Measurements from ENCODE around the gene LIMS3. TPM values are rescaled to one million over a fixed set of nuclear protein-coding genes. Genes with fewer than 3 reads are reported as not detected.
"Not testable (repeated sequence)": the region's sequence is repeated elsewhere in the genome, so short reads cannot be mapped to it uniquely, and the experiment has no call there.

The LIMS3 gene
- polyA plus RNA-seq (2011; rRNA removed), result 3.3 and 3.7 TPM in 2 replicates
- 4.2 and 7.6 TPM in 2 replicates for polyA minus RNA-seq (2011; rRNA and poly(A)+ RNA removed)

DNA sequence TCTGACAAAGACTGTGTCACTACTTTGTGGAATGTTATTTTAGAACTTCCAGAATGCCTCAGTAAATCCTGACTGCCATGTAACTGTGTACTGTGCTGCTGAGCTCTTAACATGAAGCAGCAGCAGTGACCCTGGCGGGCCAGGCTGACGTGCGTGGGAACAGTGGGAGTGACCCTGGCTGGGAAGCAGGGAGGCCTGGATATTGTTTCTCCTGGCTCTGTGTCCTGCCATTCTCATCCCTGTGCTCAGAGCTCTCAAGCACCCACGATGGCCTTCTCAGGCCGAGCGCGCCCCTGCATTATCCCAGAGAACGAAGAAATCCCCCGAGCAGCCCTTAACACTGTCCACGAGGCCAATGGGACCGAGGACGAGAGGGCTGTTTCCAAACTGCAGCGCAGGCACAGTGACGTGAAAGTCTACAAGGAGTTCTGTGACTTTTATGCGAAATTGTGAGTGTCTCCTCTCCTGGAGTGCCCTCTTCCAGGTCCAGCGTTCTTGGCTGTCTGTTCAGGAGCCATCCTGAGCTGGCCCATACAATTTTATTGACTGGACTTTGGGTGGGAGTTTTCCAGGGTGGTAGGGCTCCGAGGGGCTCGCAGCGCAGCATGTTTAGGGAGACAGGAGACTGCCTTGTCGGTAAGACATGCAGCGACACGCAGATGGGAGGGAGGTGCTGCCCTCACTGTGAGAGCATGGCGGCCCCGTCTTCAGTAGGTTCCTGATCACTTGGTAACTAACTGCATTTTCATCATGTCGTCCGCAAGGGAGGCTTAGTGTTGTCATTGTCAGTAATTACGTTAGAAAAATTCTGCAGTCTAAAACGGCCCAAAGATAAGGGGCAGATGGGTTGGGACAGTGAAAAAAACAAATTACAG, at the start of gene LIMS3:
LIMS3 (plus strand) TSS at position 227 of the 875 bp plus-strand sequence; CDS start at position 268, 41 bp downstream.
- H3K27ac ChIP-seq (ENCODE audit: low read depth, low read length); H3K27me3 ChIP-seq (ENCODE audit: control insufficient read depth, insufficient read depth, low read length); DNase-seq (ENCODE audit: low read depth, low spot score); POLR2A ChIA-PET; H3K9me3 ChIP-seq (ENCODE audit: control insufficient read depth, insufficient read depth, low read length); H3K4me3 ChIP-seq (ENCODE audit: low read depth, low read length); CTCF ChIA-PET: not testable (repeated sequence)

DNA sequence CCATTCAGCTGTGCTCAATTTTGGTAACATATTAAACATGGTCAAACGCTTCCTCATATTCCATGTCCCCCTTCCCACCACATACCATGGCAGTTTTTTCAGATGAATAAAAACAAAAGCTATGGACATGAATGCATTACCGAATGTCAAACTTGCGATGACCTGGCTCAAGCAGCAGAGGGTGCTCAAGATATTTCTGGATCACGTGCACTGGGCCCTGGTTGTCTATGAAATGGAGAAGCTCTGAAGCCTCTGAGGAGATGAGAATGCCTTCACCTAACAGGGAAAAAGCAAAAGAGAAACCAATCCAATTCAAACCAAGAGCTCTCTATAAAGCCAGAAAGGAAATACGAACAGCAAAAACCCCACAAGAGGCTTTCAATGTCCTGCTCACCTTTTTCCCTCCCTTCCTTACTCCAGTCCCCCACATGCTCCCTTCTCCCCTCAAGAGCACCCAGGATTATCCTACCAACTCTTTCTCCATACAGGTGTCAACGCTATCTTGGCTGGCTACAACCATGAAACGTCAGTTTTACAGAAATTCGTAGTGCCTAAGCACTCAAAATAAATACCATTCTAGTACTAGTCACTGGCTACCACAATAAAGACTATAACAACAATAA, 27.2 kb upstream of the LIMS3 start:
- CTCF ChIA-PET; POLR2A ChIA-PET; H3K27ac ChIP-seq (ENCODE audit: low read depth, low read length); H3K4me3 ChIP-seq (ENCODE audit: low read depth, low read length); DNase-seq (ENCODE audit: low read depth, low spot score); H3K27me3 ChIP-seq (ENCODE audit: control insufficient read depth, insufficient read depth, low read length); H3K9me3 ChIP-seq (ENCODE audit: control insufficient read depth, insufficient read depth, low read length): not testable (repeated sequence)

DNA sequence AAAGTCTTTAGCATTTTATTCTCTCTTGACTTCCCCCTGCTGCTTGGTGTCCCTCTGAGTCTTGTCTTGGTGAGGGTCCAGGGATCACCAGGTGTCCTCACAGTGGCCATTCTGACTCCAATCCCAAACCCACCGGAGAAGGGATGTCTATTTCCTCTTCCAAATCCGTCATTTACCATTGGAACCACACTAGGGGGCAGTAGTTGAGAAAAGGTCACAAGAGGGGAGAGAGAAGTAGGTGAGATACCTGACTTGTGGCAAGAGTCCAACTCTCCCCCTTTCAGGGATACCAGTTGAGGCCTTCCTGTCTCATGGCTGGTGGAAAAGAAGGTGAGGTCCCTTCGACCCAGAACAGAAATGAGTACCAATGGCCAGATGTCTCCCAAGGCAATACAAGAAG, 21.9 kb upstream of the LIMS3 start:
- CTCF ChIA-PET; H3K9me3 ChIP-seq (ENCODE audit: control insufficient read depth, insufficient read depth, low read length); H3K27ac ChIP-seq (ENCODE audit: low read depth, low read length); DNase-seq (ENCODE audit: low read depth, low spot score); POLR2A ChIA-PET; H3K27me3 ChIP-seq (ENCODE audit: control insufficient read depth, insufficient read depth, low read length); H3K4me3 ChIP-seq (ENCODE audit: low read depth, low read length): not testable (repeated sequence)

DNA sequence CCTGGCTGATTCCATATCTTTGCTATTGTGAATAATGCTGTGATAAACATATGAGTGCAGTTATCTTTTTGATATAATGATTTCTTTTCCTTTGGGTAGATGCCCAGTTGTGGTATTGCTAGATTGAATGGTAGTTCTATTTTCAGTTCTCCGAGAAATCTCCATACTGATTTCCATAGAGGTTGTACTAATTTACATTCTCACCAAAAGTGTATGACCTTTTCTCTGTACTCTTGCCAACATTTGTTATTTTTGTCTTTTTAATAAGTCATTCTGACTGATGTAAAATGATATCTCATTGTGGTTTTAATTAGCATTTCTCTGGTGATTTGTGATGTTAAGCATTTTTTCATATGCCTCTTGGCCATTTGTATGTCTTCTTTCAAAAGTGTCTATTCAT, 16.4 kb upstream of the LIMS3 start:
- H3K27me3 ChIP-seq (ENCODE audit: control insufficient read depth, insufficient read depth, low read length); H3K4me3 ChIP-seq (ENCODE audit: low read depth, low read length); CTCF ChIA-PET; POLR2A ChIA-PET; H3K27ac ChIP-seq (ENCODE audit: low read depth, low read length); H3K9me3 ChIP-seq (ENCODE audit: control insufficient read depth, insufficient read depth, low read length); DNase-seq (ENCODE audit: low read depth, low spot score): not testable (repeated sequence)

DNA sequence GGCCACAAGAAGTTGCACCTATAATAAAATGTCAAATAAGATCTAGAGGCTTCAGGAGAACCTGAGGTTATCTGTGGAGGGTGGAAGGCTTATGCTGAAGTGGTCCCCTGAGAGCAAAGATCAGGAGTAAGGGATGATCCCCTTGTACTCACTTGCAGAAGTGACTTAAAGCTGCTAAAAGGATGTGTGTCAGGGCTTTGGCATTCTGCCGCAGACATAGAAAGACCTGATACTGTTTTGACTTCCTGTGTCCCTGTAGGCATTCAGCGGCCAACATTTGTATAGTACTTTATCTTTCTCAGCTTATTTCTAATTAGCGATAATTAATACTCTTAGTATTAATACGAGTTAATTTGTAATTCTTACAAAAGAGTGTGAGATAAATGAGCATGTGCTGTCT, 10.1 kb upstream of the LIMS3 start:
- H3K4me3 ChIP-seq (ENCODE audit: low read depth, low read length); H3K9me3 ChIP-seq (ENCODE audit: control insufficient read depth, insufficient read depth, low read length); H3K27me3 ChIP-seq (ENCODE audit: control insufficient read depth, insufficient read depth, low read length); H3K27ac ChIP-seq (ENCODE audit: low read depth, low read length); POLR2A ChIA-PET; DNase-seq (ENCODE audit: low read depth, low spot score); CTCF ChIA-PET: not testable (repeated sequence)

DNA sequence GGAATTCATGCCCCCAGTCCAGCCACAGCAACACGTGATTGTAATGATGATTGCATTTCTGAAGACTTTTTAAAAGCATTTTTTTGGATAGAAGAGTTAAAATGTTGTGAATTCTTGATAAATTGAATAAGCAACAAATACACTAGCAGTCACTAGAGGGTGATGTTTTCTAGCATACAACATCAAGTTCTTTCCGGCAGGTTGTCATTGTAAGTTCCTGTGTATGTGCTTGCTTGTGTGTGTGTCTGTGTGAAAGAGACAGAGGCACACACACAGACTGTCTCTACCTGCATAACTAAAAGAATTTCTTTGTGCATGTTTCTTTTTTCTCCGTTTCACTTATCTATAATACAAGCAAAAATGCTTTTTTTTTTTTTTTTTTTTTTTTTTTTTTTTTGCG, 8.6 kb upstream of the LIMS3 start:
- POLR2A ChIA-PET; H3K27me3 ChIP-seq (ENCODE audit: control insufficient read depth, insufficient read depth, low read length); H3K9me3 ChIP-seq (ENCODE audit: control insufficient read depth, insufficient read depth, low read length); H3K4me3 ChIP-seq (ENCODE audit: low read depth, low read length); H3K27ac ChIP-seq (ENCODE audit: low read depth, low read length); CTCF ChIA-PET; DNase-seq (ENCODE audit: low read depth, low spot score): not testable (repeated sequence)

GRCh38 chr2:109891024-109891423, 7.5 kb upstream of the LIMS3 start:
- H3K27ac ChIP-seq (ENCODE audit: low read depth, low read length); H3K9me3 ChIP-seq (ENCODE audit: control insufficient read depth, insufficient read depth, low read length); CTCF ChIA-PET; POLR2A ChIA-PET; DNase-seq (ENCODE audit: low read depth, low spot score); H3K27me3 ChIP-seq (ENCODE audit: control insufficient read depth, insufficient read depth, low read length); H3K4me3 ChIP-seq (ENCODE audit: low read depth, low read length): not testable (repeated sequence)

GRCh38 chr2:109893736-109894135, 4.8 kb upstream of the LIMS3 start:
- DNase-seq (ENCODE audit: low read depth, low spot score); H3K27ac ChIP-seq (ENCODE audit: low read depth, low read length); H3K4me3 ChIP-seq (ENCODE audit: low read depth, low read length); CTCF ChIA-PET; POLR2A ChIA-PET; H3K27me3 ChIP-seq (ENCODE audit: control insufficient read depth, insufficient read depth, low read length); H3K9me3 ChIP-seq (ENCODE audit: control insufficient read depth, insufficient read depth, low read length): not testable (repeated sequence)

DNA sequence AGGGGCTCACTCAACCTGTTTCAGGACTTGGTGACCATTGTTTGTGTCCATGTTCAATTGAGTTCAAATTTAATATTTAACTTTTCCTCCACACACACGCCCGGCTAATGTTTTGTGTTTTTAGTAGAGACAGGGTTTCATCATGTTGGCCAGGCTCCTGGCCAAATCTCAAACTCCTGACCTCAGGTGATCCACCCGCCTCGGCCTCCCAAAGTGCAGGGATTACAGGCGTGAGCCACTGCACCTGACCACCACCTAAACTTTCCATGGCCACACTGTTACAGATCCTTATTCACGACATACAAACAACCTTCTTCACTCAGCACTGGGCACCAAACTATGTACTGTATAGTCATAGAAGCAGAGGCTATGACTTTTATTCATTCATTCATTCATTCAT, 4.3 kb upstream of the LIMS3 start:
- POLR2A ChIA-PET; H3K9me3 ChIP-seq (ENCODE audit: control insufficient read depth, insufficient read depth, low read length); CTCF ChIA-PET; DNase-seq (ENCODE audit: low read depth, low spot score); H3K27ac ChIP-seq (ENCODE audit: low read depth, low read length); H3K4me3 ChIP-seq (ENCODE audit: low read depth, low read length); H3K27me3 ChIP-seq (ENCODE audit: control insufficient read depth, insufficient read depth, low read length): not testable (repeated sequence)

DNA sequence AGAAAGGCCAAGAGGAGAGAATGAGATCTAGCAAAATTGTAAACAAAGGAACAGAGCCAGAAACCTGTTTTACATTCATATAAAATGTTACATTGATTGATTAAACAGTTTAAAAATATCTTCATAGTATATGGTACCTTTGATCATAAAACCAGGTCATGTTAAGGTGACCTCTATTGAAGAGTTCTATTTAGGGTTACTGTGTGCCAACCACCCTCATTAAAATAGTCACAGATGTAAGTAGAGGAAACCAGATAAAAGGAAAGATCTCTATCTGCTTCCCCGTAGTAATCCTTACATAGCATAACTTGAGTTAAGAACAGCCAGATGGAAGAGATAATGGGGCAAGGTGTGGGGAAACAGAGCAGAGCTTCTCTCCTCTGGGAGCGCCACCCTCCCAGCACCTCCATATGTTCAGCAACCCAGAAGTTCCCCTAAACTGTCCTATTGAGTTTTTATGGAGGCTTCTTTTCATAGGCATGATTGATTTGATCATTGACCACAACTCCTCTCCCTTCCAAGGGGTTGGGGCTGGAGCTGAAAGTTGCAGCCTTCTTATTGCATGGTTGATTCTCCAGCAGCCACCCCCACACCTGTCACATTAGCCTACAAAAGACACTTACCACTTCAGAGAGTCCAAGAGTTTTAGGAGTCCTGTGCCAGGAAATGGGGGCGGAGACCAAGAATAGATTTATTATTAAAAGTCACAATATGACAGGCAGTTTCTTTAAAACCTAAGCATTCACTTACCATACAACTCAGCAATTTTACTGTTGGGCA, 3.2 kb upstream of the LIMS3 start:
- H3K27me3 ChIP-seq (ENCODE audit: control insufficient read depth, insufficient read depth, low read length); CTCF ChIA-PET; POLR2A ChIA-PET; H3K4me3 ChIP-seq (ENCODE audit: low read depth, low read length); H3K9me3 ChIP-seq (ENCODE audit: control insufficient read depth, insufficient read depth, low read length); H3K27ac ChIP-seq (ENCODE audit: low read depth, low read length); DNase-seq (ENCODE audit: low read depth, low spot score): not testable (repeated sequence)

- H3K9me3 ChIP-seq (ENCODE audit: control insufficient read depth, insufficient read depth, low read length); POLR2A ChIA-PET; H3K27me3 ChIP-seq (ENCODE audit: control insufficient read depth, insufficient read depth, low read length); DNase-seq (ENCODE audit: low read depth, low spot score); H3K27ac ChIP-seq (ENCODE audit: low read depth, low read length); H3K4me3 ChIP-seq (ENCODE audit: low read depth, low read length); CTCF ChIA-PET: not testable (repeated sequence)
These were observed 2.3 kb upstream of the LIMS3 start for GRCh38 chr2:109896212-109896611.
